HG03558 (cell line): ENCODE measurements around the gene ZNF865.
A peak's percentile ranks its signal among the peaks of the same experiment; 100 is the strongest.

Experiments used
- ATAC-seq: cut with Tn5 transposase; IDR thresholded peaks from one replicate; pipeline ENCODE4 v1.9.1; 2021; ENCODE audit warnings: moderate number of reproducible peaks; ENCODE audit not compliant: unreplicated experiment; ENCODE audit errors: extremely low read depth

ZNF865 gene

DNA sequence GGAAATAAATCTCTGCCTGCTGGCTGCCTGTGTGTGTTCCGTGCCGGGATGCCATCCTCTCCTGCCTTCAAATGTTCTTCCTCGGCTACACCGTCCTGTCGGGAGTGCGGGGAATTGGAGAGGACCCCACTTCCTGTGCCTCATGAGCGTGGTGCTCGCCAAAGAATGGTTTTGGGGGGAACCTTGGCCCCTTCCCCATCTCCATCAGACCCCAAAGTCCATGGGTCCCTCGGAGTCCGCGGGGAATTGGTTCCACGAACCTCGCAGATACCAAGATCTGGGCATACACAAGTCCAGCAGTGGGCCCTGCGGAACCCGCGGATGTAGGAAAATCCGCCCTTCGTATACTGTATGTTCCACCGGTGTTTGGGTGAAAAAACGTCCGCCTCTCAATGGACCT lies 2.3 kb upstream of the ZNF865 start:
- no peak for ATAC-seq

DNA sequence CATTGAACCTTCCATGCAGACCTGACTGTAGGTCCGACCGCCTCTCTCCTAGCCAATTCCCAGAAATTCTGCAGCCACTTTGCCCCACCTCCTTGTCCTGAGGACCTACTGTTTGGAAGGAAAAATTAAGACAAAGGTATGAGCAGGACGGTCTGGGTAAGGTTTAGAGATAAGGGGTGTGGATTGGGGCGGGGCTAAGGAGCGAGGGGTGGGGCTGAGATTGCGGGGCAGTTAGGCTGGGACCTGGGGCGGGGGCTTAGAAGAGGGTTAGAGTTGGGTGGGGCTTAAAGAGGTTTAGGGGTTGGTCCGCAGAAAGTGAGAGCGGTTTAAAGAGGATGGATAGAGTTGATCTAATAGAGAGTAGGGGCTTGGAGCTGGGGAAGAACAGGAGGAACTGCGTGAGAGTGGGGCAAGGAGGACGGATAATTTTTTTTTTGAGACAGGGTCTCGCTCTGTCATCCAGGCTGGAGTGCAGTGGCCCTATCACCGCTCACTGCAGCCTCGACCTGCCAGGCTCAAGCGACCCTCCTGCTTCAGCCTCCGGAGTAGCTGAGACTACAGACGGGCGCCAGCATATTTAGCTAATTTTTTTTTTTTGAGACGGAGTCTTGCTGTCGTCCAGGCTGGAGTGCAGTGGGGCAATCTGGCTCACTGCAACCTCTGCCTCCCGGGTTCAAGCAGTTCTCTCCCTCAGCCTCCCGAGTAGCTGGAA lies 1.7 kb upstream of the ZNF865 start:
- ATAC-seq = no peak

DNA sequence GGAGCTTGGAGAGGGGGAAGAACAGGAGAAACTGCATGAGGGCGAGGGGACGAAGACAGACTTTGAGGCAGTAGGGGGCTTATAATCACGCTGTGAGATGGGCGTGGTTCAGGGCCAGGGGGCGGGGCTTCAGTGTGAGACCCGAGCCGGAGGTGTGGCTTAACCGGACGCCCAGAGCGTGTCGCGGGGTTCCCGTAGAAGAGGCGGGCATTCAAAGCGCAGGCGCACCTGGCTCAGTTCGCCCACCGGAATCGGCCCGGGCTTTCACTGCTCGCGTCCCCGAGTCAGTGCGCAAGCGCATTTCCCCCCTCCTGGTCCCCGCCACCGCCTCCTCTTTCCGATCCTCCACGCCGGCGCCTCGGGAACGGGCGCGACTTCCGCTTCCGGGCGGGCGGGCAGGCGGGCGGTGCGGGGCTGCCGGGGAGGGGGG lies 225 bp upstream of the ZNF865 start:
- ATAC-seq = peak; percentile 30

DNA sequence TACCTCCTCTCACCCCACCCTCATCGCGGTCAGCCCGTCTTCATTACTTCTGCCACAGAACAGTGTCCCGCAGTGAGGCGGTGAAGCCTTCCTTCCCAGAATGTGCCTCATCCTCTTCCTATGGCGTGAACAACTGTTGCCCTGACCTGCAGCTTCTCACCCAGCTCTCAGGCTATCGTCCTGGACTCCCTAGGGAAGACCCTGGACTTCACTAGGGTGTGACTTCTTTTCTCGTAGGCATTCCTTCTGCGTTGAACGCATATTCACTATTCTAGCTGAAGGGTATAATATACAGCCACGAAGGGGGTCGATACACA lies 982 bp downstream of the ZNF865 start:
- no peak for ATAC-seq

DNA sequence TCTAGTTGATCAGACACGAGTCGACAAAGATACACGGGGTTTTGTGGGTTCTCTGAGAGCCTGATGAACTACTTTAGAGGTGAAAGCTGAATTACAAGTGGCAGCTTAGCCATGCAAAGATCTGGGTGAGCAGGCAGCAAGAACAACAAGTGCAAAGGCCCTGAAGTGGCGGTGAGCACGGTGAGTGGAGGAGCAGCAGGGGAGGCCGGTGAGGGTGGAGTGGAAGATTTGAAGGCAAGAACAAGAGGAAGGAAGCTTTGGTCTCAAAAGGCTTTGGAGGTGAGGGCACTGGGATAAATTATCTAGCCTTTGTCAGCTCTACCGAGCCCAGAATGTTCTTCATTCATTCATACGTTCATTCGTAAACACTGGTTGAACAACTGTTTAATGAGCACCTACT lies 1.4 kb downstream of the ZNF865 start:
- ATAC-seq = no peak

DNA sequence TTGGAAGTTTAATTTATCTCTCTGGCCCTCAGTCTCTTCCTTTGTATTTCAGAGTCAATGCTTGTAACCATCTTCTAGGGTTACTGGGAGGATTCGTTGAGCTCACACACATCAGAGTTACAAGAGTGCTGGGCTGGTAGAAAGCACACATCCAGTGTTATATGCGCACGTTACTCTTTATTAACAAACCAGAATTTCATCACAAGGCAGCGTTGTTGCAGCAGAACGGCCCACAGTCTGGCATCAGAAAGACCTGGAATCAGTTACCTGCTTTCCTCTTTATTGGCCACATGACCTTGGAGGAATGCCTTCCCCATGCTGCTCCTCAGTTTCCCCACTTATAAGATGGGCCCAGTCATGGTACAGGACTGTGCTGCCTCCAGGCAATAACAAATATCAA lies 3.9 kb downstream of the ZNF865 start:
- ATAC-seq = no peak

DNA sequence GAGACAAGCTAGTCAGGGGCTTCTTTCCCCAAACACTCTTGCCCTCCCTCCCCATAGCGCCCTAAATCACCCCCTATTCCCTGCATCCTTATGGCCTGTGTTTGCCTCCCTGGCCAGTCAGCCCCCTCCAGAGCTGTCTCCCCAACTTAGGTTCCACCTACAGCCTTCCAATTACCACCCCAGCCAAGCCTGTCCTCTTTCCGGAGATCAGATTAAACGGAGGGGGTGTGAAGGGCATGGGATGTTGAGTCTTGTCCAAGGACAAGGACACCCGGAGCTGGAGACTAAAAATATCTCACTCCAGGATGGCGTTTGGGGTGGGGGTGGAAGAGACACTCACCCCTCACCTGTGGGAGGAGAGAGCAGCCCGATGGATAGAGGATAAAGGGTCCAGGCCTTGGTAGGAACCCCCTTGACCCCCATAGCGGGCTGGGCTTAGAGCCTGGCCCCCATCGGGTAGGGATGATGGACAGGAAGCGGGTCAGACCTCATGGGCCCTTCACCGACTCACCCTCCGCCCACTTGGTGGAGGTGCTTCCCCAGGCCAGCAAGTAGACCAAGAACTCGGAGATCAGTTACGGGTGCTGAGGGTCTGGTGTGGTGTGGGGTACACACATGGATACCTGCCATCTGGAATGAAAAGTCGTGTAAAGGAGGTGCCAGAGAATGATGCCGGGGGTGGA lies 6.0 kb downstream of the ZNF865 start:
- ATAC-seq = no peak

DNA sequence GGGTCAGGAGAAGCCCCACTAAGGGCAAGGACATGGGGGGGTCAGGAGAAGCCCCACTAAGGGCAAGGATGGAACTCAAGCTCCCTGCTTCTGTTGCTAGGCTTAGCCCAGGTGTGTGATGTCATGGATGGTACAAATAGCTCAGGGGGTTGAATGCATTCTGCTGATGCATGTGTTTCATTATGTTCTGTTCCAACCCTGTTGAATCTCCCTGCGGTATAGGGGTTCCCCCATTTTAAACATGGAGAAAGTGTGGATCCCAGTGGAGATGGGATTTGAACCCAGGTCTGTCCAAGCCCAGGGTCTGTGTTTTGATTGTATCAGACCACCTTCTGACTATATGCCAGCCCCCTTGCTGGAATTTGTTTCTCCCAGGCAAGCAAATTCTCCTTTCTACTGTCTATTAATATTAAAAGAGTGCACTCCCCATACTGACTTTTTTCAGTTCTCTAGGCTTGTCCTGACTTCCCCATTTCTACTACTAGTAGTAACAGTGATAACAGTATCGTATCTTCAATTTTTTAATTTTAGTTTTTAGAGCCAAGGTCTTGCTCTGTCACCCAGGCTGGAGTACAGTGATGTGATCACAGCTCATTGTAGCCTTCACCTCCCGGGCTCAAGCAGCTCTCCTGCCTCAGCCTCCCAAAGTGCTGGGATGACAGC lies 6.7 kb downstream of the ZNF865 start:
- no peak for ATAC-seq

DNA sequence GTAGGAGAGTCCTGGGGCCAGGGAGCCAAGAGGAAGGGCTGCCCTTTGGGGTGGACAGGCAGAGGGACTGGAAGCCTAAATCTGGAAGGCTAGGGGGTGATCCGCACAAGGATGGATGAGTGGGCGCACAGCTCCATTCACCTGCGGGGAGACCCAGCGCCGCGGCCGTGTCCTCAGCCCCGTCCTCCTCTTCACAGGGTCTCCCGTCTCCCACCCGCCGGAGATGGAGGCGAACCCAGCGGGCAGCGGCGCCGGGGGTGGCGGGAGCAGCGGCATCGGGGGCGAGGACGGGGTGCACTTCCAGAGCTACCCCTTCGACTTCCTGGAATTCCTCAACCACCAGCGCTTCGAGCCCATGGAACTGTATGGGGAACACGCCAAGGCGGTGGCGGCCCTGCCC lies 7.9 kb downstream of the ZNF865 start:
- no peak for ATAC-seq

DNA sequence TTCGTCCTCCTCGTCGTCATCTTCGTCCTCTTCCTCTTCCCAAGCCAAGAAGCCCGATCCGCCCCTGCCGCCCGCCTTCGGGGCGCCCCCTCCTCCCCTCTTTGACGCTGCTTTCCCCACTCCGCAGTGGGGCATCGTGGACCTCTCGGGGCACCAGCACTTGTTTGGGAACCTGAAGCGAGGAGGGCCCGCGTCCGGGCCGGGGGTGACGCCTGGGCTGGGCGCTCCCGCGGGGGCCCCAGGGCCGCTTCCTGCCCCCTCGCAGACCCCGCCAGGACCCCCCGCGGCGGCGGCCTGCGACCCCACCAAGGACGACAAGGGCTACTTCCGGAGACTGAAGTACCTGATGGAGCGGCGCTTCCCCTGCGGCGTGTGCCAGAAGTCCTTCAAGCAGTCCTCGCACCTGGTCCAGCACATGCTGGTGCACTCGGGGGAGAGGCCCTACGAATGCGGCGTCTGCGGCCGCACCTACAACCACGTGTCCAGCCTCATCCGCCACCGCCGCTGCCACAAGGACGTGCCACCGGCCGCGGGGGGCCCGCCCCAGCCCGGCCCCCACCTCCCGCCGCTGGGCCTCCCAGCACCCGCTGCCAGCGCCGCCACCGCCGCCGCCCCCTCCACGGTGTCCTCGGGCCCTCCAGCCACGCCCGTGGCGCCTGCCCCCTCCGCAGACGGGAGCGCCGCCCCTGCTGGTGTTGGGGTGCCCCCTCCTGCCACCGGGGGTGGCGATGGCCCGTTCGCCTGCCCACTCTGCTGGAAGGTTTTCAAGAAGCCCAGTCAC lies 8.7 kb downstream of the ZNF865 start:
- no peak for ATAC-seq

DNA sequence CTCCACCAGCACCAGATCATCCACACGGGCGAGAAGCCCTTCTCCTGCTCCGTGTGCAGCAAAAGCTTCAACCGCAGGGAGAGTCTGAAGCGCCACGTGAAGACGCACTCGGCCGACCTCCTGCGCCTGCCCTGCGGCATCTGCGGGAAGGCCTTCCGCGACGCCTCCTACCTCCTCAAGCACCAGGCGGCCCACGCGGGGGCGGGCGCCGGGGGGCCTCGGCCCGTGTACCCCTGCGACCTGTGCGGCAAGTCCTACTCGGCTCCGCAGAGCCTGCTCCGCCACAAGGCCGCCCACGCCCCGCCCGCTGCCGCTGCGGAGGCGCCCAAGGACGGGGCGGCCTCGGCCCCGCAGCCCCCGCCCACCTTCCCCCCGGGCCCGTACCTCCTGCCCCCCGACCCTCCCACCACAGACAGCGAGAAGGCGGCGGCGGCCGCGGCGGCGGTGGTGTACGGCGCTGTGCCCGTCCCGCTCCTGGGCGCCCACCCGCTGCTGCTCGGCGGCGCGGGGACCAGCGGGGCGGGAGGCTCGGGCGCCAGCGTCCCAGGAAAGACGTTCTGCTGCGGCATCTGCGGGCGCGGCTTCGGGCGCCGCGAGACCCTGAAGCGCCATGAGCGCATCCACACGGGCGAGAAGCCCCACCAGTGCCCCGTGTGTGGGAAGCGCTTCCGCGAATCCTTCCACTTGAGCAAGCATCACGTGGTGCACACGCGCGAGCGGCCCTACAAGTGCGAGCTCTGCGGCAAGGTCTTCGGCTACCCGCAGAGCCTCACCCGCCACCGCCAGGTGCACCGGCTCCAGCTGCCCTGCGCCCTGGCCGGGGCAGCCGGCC lies 9.5 kb downstream of the ZNF865 start:
- ATAC-seq = no peak

DNA sequence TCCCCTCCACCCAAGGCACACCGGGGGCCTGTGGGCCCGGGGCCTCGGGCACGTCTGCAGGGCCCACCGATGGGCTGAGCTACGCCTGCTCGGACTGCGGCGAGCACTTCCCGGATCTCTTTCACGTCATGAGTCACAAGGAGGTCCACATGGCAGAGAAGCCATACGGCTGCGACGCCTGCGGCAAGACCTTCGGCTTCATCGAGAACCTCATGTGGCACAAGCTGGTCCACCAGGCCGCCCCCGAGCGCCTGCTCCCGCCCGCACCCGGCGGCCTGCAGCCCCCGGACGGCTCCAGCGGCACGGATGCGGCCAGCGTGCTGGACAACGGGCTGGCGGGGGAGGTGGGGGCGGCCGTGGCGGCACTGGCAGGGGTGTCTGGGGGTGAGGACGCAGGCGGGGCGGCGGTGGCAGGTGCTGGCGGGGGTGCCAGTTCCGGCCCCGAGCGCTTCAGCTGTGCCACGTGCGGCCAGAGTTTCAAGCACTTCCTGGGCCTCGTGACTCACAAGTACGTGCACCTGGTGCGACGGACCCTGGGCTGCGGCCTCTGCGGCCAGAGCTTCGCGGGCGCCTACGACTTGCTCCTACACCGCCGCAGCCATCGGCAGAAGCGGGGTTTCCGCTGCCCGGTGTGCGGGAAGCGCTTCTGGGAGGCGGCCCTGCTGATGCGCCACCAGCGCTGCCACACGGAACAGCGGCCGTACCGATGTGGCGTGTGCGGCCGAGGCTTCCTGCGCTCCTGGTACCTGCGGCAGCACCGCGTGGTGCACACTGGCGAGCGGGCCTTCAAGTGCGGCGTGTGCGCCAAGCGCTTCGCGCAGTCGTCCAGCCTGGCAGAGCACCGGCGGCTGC lies 10.3 kb downstream of the ZNF865 start:
- no peak for ATAC-seq

DNA sequence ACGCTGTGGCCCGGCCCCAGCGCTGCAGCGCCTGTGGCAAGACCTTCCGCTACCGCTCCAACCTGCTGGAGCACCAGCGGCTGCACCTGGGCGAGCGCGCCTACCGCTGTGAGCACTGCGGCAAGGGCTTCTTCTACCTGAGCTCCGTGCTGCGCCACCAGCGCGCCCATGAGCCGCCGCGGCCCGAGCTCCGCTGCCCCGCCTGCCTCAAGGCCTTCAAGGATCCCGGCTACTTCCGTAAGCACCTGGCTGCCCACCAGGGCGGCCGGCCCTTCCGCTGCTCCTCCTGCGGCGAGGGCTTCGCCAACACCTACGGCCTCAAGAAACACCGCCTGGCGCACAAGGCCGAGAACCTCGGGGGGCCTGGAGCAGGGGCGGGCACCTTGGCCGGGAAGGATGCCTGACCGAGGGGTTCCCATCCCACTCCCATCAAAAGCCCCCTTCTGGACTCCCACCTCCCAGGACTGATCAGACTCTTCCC lies 11.0 kb downstream of the ZNF865 start:
- no peak for ATAC-seq

DNA sequence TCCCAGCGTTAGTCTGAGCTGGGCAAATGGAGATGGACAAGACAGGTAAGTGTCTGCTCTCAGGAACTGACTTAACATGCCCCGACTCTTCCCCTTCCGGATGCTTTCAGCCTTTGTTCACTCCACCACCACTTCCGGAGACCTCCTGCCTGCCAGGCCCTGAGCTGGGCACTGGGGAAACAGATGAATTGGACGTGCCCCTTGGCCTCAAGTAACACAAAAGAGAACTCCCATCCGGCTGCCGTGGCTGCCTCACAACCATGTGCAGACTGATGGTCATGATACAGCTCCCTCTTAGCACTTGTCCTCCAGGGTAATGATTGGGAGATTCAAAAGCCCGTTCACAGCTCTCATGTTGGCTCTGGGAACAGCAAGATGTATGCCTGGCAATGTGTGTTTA lies 12.0 kb downstream of the ZNF865 start:
- ATAC-seq = no peak

DNA sequence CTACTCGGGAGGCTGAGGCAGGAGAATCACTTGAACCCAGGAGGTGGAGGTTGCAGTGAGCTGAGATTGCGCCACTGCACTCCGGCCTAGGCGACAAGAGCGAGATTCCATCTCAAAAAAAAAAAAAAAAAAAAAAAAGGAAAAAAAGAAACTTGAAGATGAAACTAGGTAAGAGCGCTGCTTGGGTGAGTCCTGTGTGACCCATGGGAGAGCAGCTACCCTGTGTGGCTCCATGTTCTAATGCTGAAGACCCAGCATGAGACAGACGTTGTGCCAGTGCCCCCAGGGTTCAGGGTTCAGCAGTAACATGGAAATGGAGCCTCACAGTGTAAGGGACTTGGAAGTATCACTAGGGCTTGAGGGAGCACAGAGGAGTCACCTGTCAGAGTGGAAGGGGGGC lies 13.0 kb downstream of the ZNF865 start:
- ATAC-seq = no peak

DNA sequence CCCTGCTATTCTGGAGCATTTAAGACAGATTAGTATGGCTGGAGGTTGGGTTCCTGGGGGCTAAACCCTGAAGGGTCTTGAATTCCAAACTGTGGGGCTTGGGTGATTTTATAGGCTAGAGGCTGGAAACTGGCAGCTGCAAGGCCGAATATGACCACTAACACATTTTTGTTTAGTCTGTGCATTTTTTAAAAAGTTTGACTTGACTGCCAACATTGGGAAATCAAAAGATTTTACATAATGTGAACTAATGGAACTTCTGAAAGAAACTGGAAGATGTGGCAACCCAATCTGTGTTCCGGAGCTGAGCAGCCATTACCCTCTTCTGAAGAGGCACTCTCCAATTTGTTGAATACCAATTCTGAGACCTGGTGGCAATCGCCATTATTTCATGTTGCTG lies 13.8 kb downstream of the ZNF865 start:
- no peak for ATAC-seq

DNA sequence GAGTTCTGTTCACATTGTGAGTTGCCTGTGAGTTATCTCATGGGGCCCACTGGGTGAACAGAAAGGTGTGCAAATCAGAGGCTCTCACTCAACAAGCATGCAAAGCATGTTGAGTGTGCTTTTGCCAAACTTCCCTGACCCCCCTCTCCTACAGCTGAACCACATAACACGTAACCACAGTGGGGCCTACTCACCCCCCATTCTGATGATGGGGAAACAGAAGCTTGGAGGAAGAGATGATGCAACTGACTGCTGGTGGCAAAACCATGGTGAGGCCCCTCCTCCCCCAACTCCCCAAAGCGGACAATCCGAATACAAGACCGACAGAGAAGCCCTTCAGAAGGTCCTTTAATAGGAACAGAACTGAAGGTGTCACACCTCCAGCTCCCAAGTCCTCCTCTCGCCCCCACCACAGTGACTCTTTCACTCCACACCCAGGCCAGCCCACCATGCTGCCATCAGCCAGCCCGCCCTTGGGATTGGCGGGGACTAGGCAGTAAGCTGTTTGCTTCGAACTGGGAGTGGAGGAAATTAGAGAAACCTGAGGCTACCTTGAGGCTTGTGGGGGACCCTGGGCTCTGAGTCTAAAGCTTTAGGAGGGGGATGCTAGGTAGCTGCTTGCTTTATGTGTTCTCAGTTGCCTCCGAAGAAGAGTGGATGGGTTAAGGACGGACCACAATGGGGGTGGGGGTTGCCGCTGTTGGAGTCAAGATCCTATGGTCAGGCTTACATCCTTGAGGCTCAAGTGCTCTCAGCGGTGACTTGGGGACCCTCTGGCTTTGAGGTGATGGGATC lies 15.2 kb downstream of the ZNF865 start:
- ATAC-seq = no peak

DNA sequence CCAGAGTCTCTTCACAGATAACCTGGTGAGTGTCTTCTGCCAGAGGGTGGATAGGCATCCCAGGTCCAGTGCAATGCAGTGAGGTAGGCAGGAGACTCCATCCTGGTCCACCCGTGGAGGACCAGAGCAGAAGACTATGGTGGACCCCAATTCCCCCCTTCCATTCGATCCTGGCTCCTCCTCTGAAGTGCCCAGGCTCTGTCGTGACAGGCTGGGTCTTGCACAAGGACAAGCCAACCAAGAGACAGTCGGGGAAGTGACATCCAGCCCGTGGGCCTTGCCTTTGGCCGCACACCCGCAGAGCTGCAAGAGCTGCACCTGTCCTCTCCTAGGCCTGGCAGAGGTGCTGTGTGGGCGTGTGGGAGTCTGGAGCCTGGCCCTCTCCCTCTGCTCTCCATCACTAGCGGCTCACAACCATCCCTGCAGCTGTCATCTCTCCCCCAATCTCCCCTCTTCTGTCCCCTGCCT lies 15.8 kb downstream of the ZNF865 start:
- no peak for ATAC-seq
